GM23338 (cell line): ENCODE results near the gene CYBC1. TPM values are rescaled to one million over a fixed set of nuclear protein-coding genes. Genes with fewer than 3 reads are reported as not detected.

ENCODE experiments used
- ATAC-seq: fragments of 200-7000 bp; cut with Tn5 transposase; 3 replicates; pipeline ENCODE4 v1.9.1; 2020
- DNase-seq: peaks from one replicate; pipeline ENCODE4 v3.0.0-alpha.2; 2015; ENCODE audit warnings: low spot score
- H2AFZ ChIP-seq: fragments of 200-600 bp; sonication (generic); 2 replicates; pipeline ENCODE4 v1.8.0; 2016; ENCODE audit warnings: antibody characterized with exemption, mild to moderate bottlenecking, moderate library complexity
- H3F3A ChIP-seq: fragments of 200-600 bp; sonication (generic); replicated peaks from 2 replicates; pipeline ENCODE4 v1.8.0; 2017; ENCODE audit warnings: antibody characterized with exemption, mixed run types, low read depth
- H3K27ac ChIP-seq: fragments of 200-600 bp; sonication (generic); 2 replicates; pipeline ENCODE4 v1.6.1; 2016; ENCODE audit warnings: low read depth
- H3K27me3 ChIP-seq: fragments of 200-600 bp; sonication (generic); 2 replicates; pipeline ENCODE4 v1.8.0; 2016; ENCODE audit warnings: mild to moderate bottlenecking, mixed run types, moderate library complexity; ENCODE audit not compliant: insufficient read depth
- H3K36me3 ChIP-seq: fragments of 200-600 bp; sonication (generic); 2 replicates; pipeline ENCODE4 v1.8.0; 2016; ENCODE audit warnings: mild to moderate bottlenecking; ENCODE audit not compliant: insufficient read depth
- H3K4me1 ChIP-seq: fragments of 200-600 bp; sonication (generic); 2 replicates; pipeline ENCODE4 v1.8.0; 2016; ENCODE audit warnings: mild to moderate bottlenecking, moderate library complexity; ENCODE audit not compliant: insufficient read depth
- H3K4me2 ChIP-seq: fragments of 200-600 bp; sonication (generic); 2 replicates; pipeline ENCODE4 v1.7.1; 2017; ENCODE audit warnings: mixed run types
- H3K4me3 ChIP-seq: fragments of 200-600 bp; sonication (generic); 2 replicates; pipeline ENCODE4 v1.6.1; 2016; ENCODE audit warnings: mixed run types
- H3K79me2 ChIP-seq: fragments of 200-600 bp; sonication (generic); replicated peaks from 2 replicates; pipeline ENCODE4 v1.8.0; 2017; ENCODE audit warnings: mild to moderate bottlenecking; ENCODE audit not compliant: insufficient read depth
- H3K9me2 ChIP-seq: fragments of 200-600 bp; sonication (generic); 2 replicates; pipeline ENCODE4 v1.8.0; 2017; ENCODE audit not compliant: insufficient read depth
- H4K20me1 ChIP-seq: fragments of 200-600 bp; sonication (generic); replicated peaks from 2 replicates; pipeline ENCODE4 v1.8.0; 2017; ENCODE audit warnings: mild to moderate bottlenecking; ENCODE audit not compliant: insufficient read depth
- H3K27ac Mint-ChIP-seq: 2 replicates; pipeline ENCODE4 v1.8.0; 2020; ENCODE audit warnings: inconsistent platforms, mild to moderate bottlenecking, moderate library complexity, mixed read lengths
- H3K27me3 Mint-ChIP-seq: 3 replicates; pipeline ENCODE4 v1.8.0; 2022; ENCODE audit warnings: low read depth, mild to moderate bottlenecking, moderate library complexity, mixed read lengths, inconsistent platforms; ENCODE audit not compliant: insufficient read depth, poor library complexity
- H3K36me3 Mint-ChIP-seq: 3 replicates; pipeline ENCODE4 v1.8.0; 2021; ENCODE audit warnings: low read depth, mild to moderate bottlenecking, inconsistent platforms, moderate library complexity, mixed read lengths
- H3K4me1 Mint-ChIP-seq: 3 replicates; pipeline ENCODE4 v1.8.0; 2020; ENCODE audit warnings: mild to moderate bottlenecking, inconsistent platforms, mixed read lengths
- H3K4me3 Mint-ChIP-seq: 3 replicates; pipeline ENCODE4 v1.8.0; 2021; ENCODE audit warnings: moderate library complexity, mild to moderate bottlenecking, inconsistent platforms, mixed read lengths
- H3K9me3 Mint-ChIP-seq: 3 replicates; pipeline ENCODE4 v1.8.0; 2020; ENCODE audit warnings: moderate library complexity, mild to moderate bottlenecking, inconsistent platforms, mixed read lengths
- CREB1 ChIP-seq: fragments of 250-450 bp; sonication (Bioruptor Pico); IDR thresholded peaks from 2 replicates; pipeline ENCODE4 v1.5.0; 2020; ENCODE audit warnings: low read depth, mild to moderate bottlenecking, moderate library complexity
- EZH2 ChIP-seq: fragments of 200-600 bp; sonication (generic); IDR thresholded peaks from one replicate; pipeline ENCODE4 v1.8.0; 2017; ENCODE audit warnings: antibody characterized with exemption, mild to moderate bottlenecking, low read depth; ENCODE audit not compliant: unreplicated experiment
- EZH2phosphoT487 ChIP-seq: fragments of 200-600 bp; sonication (generic); IDR thresholded peaks from one replicate; pipeline ENCODE4 v1.8.1; 2018; ENCODE audit warnings: antibody characterized with exemption; ENCODE audit not compliant: unreplicated experiment
- JUNB ChIP-seq: IDR thresholded peaks from one replicate; pipeline ENCODE4 v1.6.1; 2016; ENCODE audit warnings: antibody characterized with exemption; ENCODE audit not compliant: unreplicated experiment
- NANOG ChIP-seq: IDR thresholded peaks from 2 replicates; pipeline ENCODE4 v1.6.1; 2016; ENCODE audit warnings: antibody characterized with exemption, borderline replicate concordance
- POLR2AphosphoS5 ChIP-seq: IDR thresholded peaks from 2 replicates; pipeline ENCODE4 v1.6.1; 2016; ENCODE audit warnings: antibody characterized with exemption, low read depth
- STAT1 ChIP-seq: IDR thresholded peaks from one replicate; pipeline ENCODE4 v1.6.1; 2016; ENCODE audit warnings: antibody characterized with exemption; ENCODE audit not compliant: unreplicated experiment
- ZNF114 ChIP-seq: fragments of 250-450 bp; sonication (Bioruptor Pico); IDR thresholded peaks from 2 replicates; pipeline ENCODE4 v1.5.0; 2020; ENCODE audit warnings: mild to moderate bottlenecking, moderate library complexity
- ZNF331 ChIP-seq: fragments of 250-450 bp; sonication (Bioruptor Pico); IDR thresholded peaks from 2 replicates; pipeline ENCODE4 v1.5.0; 2020; ENCODE audit warnings: low read depth, mild to moderate bottlenecking, moderate library complexity
- polyA plus RNA-seq: library from polyadenylated mRNA; unstranded; fragments of >200 nt; fragmentation: Nextera tagmentation; extraction: Ambion mirVana; gene quantifications from 2 replicates; pipeline ENCODE4 v1.2.1, GENCODE V29; 2016
- total RNA-seq: library from RNA; depleted of rRNA; stranded (reverse); fragments of >200 nt; shearing (Covaris generic); gene quantifications from 2 replicates; pipeline ENCODE4 v1.2.3, GENCODE V29; 2014
- TF ChIP-seq, protein P1 (sequence below), 2 experiments: fragments of 200-600 bp in 1 of 2; sonication (generic) in 1 of 2; conservative IDR thresholded peaks; 2 replicates each; pipeline versions ENCODE4 v1.5.1 to v1.6.1; 2016 to 2017; ENCODE audit warnings: antibody characterized with exemption in 2 of 2, low read depth in 2 of 2, mild to moderate bottlenecking in 2 of 2, moderate library complexity in 1 of 2
- TF ChIP-seq, protein P2 (sequence below): IDR thresholded peaks from one replicate; pipeline ENCODE4 v1.6.1; 2018; ENCODE audit warnings: antibody characterized with exemption; ENCODE audit not compliant: unreplicated experiment
- TF ChIP-seq, protein P3 (sequence below): IDR thresholded peaks from 2 replicates; pipeline ENCODE4 v1.6.1; 2016; ENCODE audit warnings: antibody characterized with exemption
- TF ChIP-seq, protein P4 (sequence below): fragments of 250-450 bp; sonication (Bioruptor Pico); IDR thresholded peaks from 2 replicates; pipeline ENCODE4 v1.5.0; 2020; ENCODE audit warnings: mild to moderate bottlenecking, moderate library complexity

CYBC1 gene
- total and polyA plus RNA-seq, 2 experiments from 2014 or later: 24.7 to 72.4 TPM

DNA sequence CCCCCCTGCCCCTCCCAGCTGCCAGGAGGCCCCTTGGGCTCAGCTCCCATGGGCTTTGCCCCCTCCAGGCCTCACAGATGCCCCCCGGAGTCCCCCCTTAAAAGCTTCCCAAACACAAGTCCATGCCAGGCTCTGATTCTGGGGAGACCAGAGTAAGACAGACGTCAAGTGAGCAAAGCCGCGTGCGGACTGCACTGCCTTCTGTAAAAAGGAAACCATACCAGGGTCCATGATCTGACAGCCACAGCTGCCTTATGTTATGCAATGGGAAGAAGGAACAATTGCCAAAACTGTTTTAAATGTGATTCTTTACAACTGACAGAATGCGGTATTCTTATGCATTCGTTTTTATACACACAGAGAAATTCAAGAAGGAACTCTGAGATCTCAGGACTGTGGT lies 50.3 kb downstream of the CYBC1 start:
- no peaks in the 10 kb centered on the region for H3K79me2 ChIP-seq
- H3K4me3 Mint-ChIP-seq: no peak overlapping the region
- H3K4me1 Mint-ChIP-seq: no peaks in the 10 kb centered on the region
- H3K36me3 Mint-ChIP-seq: peaks cover 7% of the 10 kb centered on the region
- no peak overlapping the region for H2AFZ ChIP-seq
- no peak overlapping the region for H3K4me3 ChIP-seq
- no peaks in the 10 kb centered on the region for H4K20me1 ChIP-seq
- no peaks in the 10 kb centered on the region for H3K4me1 ChIP-seq
- peaks cover 7% of the 10 kb centered on the region for H3K27me3 Mint-ChIP-seq
- ATAC-seq (no peak), DNase-seq (no peak)
- H3K36me3 ChIP-seq: no peaks in the 10 kb centered on the region
- H3K9me3 Mint-ChIP-seq: no peaks in the 10 kb centered on the region
- H3K4me2 ChIP-seq: no peak overlapping the region
- H3K27ac ChIP-seq: no peak overlapping the region
- TF ChIP-seq CREB1 (CRISPR knock-in tag) (no peak), ZNF114 (CRISPR knock-in tag) (no peak), JUNB (no peak), EZH2phosphoT487 (no peak), NANOG (no peak), STAT1 (no peak), ZNF331 (CRISPR knock-in tag) (no peak), POLR2AphosphoS5 (no peak), EZH2 (no peak)
- TF ChIP-seq, protein P1, sequence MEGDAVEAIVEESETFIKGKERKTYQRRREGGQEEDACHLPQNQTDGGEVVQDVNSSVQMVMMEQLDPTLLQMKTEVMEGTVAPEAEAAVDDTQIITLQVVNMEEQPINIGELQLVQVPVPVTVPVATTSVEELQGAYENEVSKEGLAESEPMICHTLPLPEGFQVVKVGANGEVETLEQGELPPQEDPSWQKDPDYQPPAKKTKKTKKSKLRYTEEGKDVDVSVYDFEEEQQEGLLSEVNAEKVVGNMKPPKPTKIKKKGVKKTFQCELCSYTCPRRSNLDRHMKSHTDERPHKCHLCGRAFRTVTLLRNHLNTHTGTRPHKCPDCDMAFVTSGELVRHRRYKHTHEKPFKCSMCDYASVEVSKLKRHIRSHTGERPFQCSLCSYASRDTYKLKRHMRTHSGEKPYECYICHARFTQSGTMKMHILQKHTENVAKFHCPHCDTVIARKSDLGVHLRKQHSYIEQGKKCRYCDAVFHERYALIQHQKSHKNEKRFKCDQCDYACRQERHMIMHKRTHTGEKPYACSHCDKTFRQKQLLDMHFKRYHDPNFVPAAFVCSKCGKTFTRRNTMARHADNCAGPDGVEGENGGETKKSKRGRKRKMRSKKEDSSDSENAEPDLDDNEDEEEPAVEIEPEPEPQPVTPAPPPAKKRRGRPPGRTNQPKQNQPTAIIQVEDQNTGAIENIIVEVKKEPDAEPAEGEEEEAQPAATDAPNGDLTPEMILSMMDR (conservative IDR thresholded peaks at IDR 0.05; ENCODE audit: low read depth in 2 of 2): no peak
- TF ChIP-seq, protein P2, sequence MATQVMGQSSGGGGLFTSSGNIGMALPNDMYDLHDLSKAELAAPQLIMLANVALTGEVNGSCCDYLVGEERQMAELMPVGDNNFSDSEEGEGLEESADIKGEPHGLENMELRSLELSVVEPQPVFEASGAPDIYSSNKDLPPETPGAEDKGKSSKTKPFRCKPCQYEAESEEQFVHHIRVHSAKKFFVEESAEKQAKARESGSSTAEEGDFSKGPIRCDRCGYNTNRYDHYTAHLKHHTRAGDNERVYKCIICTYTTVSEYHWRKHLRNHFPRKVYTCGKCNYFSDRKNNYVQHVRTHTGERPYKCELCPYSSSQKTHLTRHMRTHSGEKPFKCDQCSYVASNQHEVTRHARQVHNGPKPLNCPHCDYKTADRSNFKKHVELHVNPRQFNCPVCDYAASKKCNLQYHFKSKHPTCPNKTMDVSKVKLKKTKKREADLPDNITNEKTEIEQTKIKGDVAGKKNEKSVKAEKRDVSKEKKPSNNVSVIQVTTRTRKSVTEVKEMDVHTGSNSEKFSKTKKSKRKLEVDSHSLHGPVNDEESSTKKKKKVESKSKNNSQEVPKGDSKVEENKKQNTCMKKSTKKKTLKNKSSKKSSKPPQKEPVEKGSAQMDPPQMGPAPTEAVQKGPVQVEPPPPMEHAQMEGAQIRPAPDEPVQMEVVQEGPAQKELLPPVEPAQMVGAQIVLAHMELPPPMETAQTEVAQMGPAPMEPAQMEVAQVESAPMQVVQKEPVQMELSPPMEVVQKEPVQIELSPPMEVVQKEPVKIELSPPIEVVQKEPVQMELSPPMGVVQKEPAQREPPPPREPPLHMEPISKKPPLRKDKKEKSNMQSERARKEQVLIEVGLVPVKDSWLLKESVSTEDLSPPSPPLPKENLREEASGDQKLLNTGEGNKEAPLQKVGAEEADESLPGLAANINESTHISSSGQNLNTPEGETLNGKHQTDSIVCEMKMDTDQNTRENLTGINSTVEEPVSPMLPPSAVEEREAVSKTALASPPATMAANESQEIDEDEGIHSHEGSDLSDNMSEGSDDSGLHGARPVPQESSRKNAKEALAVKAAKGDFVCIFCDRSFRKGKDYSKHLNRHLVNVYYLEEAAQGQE: no peak
- TF ChIP-seq, protein P3, sequence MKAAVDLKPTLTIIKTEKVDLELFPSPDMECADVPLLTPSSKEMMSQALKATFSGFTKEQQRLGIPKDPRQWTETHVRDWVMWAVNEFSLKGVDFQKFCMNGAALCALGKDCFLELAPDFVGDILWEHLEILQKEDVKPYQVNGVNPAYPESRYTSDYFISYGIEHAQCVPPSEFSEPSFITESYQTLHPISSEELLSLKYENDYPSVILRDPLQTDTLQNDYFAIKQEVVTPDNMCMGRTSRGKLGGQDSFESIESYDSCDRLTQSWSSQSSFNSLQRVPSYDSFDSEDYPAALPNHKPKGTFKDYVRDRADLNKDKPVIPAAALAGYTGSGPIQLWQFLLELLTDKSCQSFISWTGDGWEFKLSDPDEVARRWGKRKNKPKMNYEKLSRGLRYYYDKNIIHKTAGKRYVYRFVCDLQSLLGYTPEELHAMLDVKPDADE: no peak
- TF ChIP-seq, protein P4, sequence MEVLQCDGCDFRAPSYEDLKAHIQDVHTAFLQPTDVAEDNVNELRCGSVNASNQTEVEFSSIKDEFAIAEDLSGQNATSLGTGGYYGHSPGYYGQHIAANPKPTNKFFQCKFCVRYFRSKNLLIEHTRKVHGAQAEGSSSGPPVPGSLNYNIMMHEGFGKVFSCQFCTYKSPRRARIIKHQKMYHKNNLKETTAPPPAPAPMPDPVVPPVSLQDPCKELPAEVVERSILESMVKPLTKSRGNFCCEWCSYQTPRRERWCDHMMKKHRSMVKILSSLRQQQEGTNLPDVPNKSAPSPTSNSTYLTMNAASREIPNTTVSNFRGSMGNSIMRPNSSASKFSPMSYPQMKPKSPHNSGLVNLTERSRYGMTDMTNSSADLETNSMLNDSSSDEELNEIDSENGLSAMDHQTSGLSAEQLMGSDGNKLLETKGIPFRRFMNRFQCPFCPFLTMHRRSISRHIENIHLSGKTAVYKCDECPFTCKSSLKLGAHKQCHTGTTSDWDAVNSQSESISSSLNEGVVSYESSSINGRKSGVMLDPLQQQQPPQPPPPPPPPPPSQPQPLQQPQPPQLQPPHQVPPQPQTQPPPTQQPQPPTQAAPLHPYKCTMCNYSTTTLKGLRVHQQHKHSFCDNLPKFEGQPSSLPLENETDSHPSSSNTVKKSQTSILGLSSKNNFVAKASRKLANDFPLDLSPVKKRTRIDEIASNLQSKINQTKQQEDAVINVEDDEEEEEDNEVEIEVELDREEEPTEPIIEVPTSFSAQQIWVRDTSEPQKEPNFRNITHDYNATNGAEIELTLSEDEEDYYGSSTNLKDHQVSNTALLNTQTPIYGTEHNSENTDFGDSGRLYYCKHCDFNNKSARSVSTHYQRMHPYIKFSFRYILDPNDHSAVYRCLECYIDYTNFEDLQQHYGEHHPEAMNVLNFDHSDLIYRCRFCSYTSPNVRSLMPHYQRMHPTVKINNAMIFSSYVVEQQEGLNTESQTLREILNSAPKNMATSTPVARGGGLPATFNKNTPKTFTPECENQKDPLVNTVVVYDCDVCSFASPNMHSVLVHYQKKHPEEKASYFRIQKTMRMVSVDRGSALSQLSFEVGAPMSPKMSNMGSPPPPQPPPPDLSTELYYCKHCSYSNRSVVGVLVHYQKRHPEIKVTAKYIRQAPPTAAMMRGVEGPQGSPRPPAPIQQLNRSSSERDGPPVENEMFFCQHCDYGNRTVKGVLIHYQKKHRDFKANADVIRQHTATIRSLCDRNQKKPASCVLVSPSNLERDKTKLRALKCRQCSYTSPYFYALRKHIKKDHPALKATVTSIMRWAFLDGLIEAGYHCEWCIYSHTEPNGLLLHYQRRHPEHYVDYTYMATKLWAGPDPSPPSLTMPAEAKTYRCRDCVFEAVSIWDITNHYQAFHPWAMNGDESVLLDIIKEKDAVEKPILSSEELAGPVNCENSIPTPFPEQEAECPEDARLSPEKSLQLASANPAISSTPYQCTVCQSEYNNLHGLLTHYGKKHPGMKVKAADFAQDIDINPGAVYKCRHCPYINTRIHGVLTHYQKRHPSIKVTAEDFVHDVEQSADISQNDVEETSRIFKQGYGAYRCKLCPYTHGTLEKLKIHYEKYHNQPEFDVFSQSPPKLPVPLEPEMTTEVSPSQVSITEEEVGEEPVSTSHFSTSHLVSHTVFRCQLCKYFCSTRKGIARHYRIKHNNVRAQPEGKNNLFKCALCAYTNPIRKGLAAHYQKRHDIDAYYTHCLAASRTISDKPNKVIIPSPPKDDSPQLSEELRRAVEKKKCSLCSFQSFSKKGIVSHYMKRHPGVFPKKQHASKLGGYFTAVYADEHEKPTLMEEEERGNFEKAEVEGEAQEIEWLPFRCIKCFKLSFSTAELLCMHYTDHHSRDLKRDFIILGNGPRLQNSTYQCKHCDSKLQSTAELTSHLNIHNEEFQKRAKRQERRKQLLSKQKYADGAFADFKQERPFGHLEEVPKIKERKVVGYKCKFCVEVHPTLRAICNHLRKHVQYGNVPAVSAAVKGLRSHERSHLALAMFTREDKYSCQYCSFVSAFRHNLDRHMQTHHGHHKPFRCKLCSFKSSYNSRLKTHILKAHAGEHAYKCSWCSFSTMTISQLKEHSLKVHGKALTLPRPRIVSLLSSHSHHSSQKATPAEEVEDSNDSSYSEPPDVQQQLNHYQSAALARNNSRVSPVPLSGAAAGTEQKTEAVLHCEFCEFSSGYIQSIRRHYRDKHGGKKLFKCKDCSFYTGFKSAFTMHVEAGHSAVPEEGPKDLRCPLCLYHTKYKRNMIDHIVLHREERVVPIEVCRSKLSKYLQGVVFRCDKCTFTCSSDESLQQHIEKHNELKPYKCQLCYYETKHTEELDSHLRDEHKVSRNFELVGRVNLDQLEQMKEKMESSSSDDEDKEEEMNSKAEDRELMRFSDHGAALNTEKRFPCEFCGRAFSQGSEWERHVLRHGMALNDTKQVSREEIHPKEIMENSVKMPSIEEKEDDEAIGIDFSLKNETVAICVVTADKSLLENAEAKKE (CRISPR knock-in tag): no peak
- H3K9me2 ChIP-seq: no peaks in the 10 kb centered on the region
- no peaks in the 10 kb centered on the region for H3K27me3 ChIP-seq
- 0 out of 2 replicates have a peak, but pooled peaks cover 2% of the 10 kb centered on the region for H3F3A ChIP-seq
- no peak overlapping the region for H3K27ac Mint-ChIP-seq
